HUES64 (cell line): ENCODE data around the gene DMD.

Experiments used
- H3K27ac ChIP-seq: 2 replicates; pipeline ENCODE4 v1.7.0; 2013; ENCODE audit warnings: low read depth, low read length, inconsistent platforms
- H3K27me3 ChIP-seq: 2 replicates; pipeline ENCODE4 v1.6.1; 2013; ENCODE audit warnings: mild to moderate bottlenecking, low read length; ENCODE audit not compliant: insufficient read depth
- H3K36me3 ChIP-seq: 2 replicates; pipeline ENCODE4 v1.6.1; 2013; ENCODE audit warnings: mild to moderate bottlenecking, low read length; ENCODE audit not compliant: insufficient read depth
- H3K4me1 ChIP-seq: 2 replicates; pipeline ENCODE4 v1.6.1; 2013; ENCODE audit warnings: mild to moderate bottlenecking, low read length, moderate library complexity; ENCODE audit not compliant: insufficient read depth
- H3K4me3 ChIP-seq: 2 replicates; pipeline ENCODE4 v1.5.1; 2013; ENCODE audit warnings: mild to moderate bottlenecking, low read length, moderate library complexity
- H3K9ac ChIP-seq: 2 replicates; pipeline ENCODE4 v1.6.1; 2013; ENCODE audit warnings: mild to moderate bottlenecking, low read depth, low read length
- H3K9me3 ChIP-seq: 2 replicates; pipeline ENCODE4 v1.6.1; 2013; ENCODE audit warnings: low read depth, low read length; ENCODE audit not compliant: insufficient read depth
- WGBS: fragments of 150-250, 120-280 bp; methylation state at CpG from one replicate; pipeline ENCODE4 v1.1.7; 2013; ENCODE audit warnings: missing lambda C conversion rate; 5-methylcytosine and 5-hydroxymethylcytosine counted together

Gene DMD

GRCh38 chrX:31870267-31870666 is 1341.1 kb downstream of the DMD start:
- Histone ChIP-seq H3K36me3 (no peaks in the 10 kb centered on the region), H3K9me3 (no peaks in the 10 kb centered on the region), H3K4me1 (peaks cover 14% of the 10 kb centered on the region), H3K9ac (no peak overlapping the region), H3K4me3 (no peak overlapping the region), H3K27ac (no peak overlapping the region), H3K27me3 (no peaks in the 10 kb centered on the region)

- no peaks in the 10 kb centered on the region for H3K27me3 ChIP-seq
- H3K4me1 ChIP-seq = no peaks in the 10 kb centered on the region
- no peak overlapping the region for H3K4me3 ChIP-seq
- no peak overlapping the region for H3K9ac ChIP-seq
- no peaks in the 10 kb centered on the region for H3K36me3 ChIP-seq
- H3K27ac ChIP-seq = no peak overlapping the region
- H3K9me3 ChIP-seq = no peaks in the 10 kb centered on the region
Observed at GRCh38 chrX:31860686-31861085, 1350.7 kb downstream of the DMD start.

- Histone ChIP-seq H3K4me3 (no peak overlapping the region), H3K36me3 (no peaks in the 10 kb centered on the region), H3K27ac (no peak overlapping the region), H3K9ac (no peak overlapping the region), H3K27me3 (no peaks in the 10 kb centered on the region), H3K4me1 (no peaks in the 10 kb centered on the region), H3K9me3 (no peaks in the 10 kb centered on the region)
- WGBS = no CpG with 5 or more reads among the region's 2 CpGs
Observed at GRCh38 chrX:31858915-31859314, 1352.4 kb downstream of the DMD start.

- Histone ChIP-seq H3K4me3 (no peak overlapping the region), H3K4me1 (no peaks in the 10 kb centered on the region), H3K36me3 (no peaks in the 10 kb centered on the region), H3K27ac (no peak overlapping the region), H3K9ac (no peak overlapping the region), H3K9me3 (no peaks in the 10 kb centered on the region), H3K27me3 (no peaks in the 10 kb centered on the region)
- no CpG with 5 or more reads among the region's 5 CpGs for WGBS
Observed at GRCh38 chrX:31854716-31855115, 1356.6 kb downstream of the DMD start.

- H3K9me3 ChIP-seq = no peaks in the 10 kb centered on the region
- no CpG with 5 or more reads among the region's 1 CpG for whole genome bisulfite sequencing
- no peaks in the 10 kb centered on the region for H3K27me3 ChIP-seq
- H3K27ac ChIP-seq = no peak overlapping the region
- H3K9ac ChIP-seq = no peak overlapping the region
- H3K4me1 ChIP-seq = no peaks in the 10 kb centered on the region
- H3K4me3 ChIP-seq = no peak overlapping the region
- no peaks in the 10 kb centered on the region for H3K36me3 ChIP-seq
Observed at GRCh38 chrX:31851761-31852160, 1359.6 kb downstream of the DMD start.

- H3K4me1 ChIP-seq = no peaks in the 10 kb centered on the region
- H3K27ac ChIP-seq = no peak overlapping the region
- H3K36me3 ChIP-seq = no peaks in the 10 kb centered on the region
- no peaks in the 10 kb centered on the region for H3K27me3 ChIP-seq
- H3K9ac ChIP-seq = no peak overlapping the region
- WGBS = no CpG with 5 or more reads among the region's 2 CpGs
- H3K9me3 ChIP-seq = no peaks in the 10 kb centered on the region
- H3K4me3 ChIP-seq = no peak overlapping the region
Observed at GRCh38 chrX:31847773-31848172, 1363.6 kb downstream of the DMD start.

- Histone ChIP-seq H3K9me3 (no peaks in the 10 kb centered on the region), H3K36me3 (no peaks in the 10 kb centered on the region), H3K4me3 (no peak overlapping the region), H3K4me1 (no peaks in the 10 kb centered on the region), H3K27ac (no peak overlapping the region), H3K27me3 (no peaks in the 10 kb centered on the region), H3K9ac (no peak overlapping the region)
- 78% methylated on average over 1 of the region's 1 CpG for WGBS
Observed at GRCh38 chrX:31845003-31845402, 1366.3 kb downstream of the DMD start.

- no peak overlapping the region for H3K4me3 ChIP-seq
- H3K9me3 ChIP-seq = no peaks in the 10 kb centered on the region
- WGBS = no CpG with 5 or more reads among the region's 4 CpGs
- H3K27ac ChIP-seq = no peak overlapping the region
- H3K9ac ChIP-seq = no peak overlapping the region
- no peaks in the 10 kb centered on the region for H3K36me3 ChIP-seq
- H3K27me3 ChIP-seq = no peaks in the 10 kb centered on the region
- H3K4me1 ChIP-seq = no peaks in the 10 kb centered on the region
Observed at GRCh38 chrX:31838617-31839016, 1372.7 kb downstream of the DMD start.

- no peaks in the 10 kb centered on the region for H3K9me3 ChIP-seq
- no peak overlapping the region for H3K27ac ChIP-seq
- no peak overlapping the region for H3K4me3 ChIP-seq
- no peaks in the 10 kb centered on the region for H3K4me1 ChIP-seq
- no peaks in the 10 kb centered on the region for H3K27me3 ChIP-seq
- WGBS = 79% methylated on average over 5 of the region's 6 CpGs
- no peaks in the 10 kb centered on the region for H3K36me3 ChIP-seq
- no peak overlapping the region for H3K9ac ChIP-seq
Observed at GRCh38 chrX:31837445-31838049, 1373.8 kb downstream of the DMD start.

GRCh38 chrX:31836479-31836878 is 1374.9 kb downstream of the DMD start:
- Histone ChIP-seq H3K27ac (no peak overlapping the region), H3K4me3 (no peak overlapping the region), H3K9me3 (no peaks in the 10 kb centered on the region), H3K36me3 (no peaks in the 10 kb centered on the region), H3K9ac (no peak overlapping the region), H3K4me1 (no peaks in the 10 kb centered on the region), H3K27me3 (no peaks in the 10 kb centered on the region)
- WGBS = 100% methylated on average over 2 of the region's 3 CpGs

- Histone ChIP-seq H3K36me3 (no peaks in the 10 kb centered on the region), H3K9me3 (no peaks in the 10 kb centered on the region), H3K27me3 (no peaks in the 10 kb centered on the region), H3K4me1 (no peaks in the 10 kb centered on the region), H3K27ac (no peak overlapping the region), H3K9ac (no peak overlapping the region), H3K4me3 (no peak overlapping the region)
- WGBS = no CpG with 5 or more reads among the region's 1 CpG
Observed at GRCh38 chrX:31832263-31832662, 1379.1 kb downstream of the DMD start.
